Fibroblast of skin of left quadriceps (primary cell): Measurements from ENCODE around the gene LSMEM2.
"Not testable (repeated sequence)": the region's sequence is repeated elsewhere in the genome, so short reads cannot be mapped to it uniquely, and the experiment has no call there.

Source experiments
- DNase-seq, 2 experiments: peaks; one replicate each; pipeline ENCODE4 v3.0.0-alpha.2; 2013; ENCODE audit warnings: low read depth in 2 of 2

LSMEM2 gene

GRCh38 chr3:50278123-50278879 lies 586 bp upstream of the LSMEM2 start:
- DNase-seq, result no peak

DNA sequence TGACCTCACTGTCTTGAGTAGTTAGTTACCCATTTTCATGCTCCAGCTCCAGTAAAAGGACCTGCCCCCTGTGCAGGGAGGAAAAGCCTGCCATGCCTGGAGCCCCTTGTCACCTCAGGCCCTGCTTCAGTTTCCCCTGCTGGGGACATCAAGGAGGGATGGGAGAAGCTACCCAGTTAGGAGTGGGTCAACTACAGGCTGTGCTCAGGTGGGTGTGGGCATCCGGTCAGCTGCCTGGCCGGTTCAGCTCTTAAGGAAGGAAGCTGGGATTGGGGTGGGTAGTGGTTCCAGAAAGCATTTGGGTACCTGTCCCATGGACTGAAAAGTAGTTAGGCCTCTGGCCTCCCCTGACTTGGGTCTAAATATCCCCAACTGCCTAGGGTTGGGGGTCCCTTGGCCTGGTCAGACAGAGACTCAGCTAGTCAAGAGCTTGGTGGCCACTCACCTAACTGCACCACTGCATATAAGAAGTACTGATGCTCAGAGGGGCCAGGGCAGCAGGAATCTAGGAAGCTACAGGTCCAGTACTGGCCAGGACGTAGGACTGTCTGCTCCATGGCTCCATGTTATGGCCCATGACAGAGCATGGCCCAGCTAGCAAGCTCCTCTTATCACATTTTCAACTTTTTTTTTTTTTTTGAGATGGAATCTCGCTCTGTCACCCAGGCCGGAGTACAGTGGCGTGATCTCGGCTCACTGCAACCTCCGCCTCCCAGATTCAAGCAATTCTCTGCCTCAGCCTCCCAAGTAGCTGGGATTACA lies 549 bp downstream of the LSMEM2 start:
- no peak for DNase-seq

GRCh38 chr3:50284121-50284520 lies 5.2 kb downstream of the LSMEM2 start:
- not testable (repeated sequence) for DNase-seq

DNA sequence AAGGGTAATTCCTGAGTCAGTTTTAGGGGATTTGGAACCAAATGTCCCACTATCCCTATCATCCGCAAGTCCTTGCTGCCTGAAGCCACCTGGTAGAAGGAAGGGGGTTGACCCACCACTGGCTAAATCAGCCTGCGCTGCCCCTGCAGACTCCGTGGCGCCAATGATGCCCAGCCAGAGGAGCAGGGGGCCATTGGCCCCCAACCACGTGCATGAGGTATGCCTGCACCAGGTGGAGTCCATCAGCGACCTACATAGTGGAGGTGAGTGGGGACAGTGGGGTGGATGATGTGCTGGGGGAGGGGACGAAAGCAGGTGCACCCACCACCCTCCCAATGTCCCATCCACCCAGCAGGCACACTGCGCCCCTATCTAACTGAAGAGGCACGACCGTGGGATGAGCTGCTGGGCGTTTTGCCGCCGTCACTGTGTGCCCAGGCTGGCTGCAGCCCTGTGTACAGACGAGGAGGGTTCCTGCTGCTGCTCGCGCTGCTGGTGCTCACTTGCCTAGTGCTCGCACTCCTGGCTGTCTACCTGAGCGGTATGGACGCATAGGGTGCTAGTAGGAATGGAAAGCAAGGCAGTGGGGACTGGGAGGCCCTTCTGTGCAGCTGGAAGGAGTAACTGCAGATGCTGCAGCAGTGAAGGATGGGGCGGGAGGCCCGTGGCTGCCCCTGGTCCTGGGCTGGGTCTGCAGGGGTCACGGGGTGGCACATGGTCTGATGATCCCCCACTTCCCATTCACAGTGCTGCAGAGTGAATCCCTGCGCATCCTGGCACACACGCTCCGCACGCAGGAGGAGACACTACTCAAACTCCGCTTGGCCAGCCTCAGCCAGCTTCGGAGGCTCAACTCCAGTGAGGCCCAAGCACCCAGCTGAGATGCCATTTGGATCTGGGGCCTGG lies 7.7 kb downstream of the LSMEM2 start:
- DNase-seq, result no peak

GRCh38 chr3:50287262-50287661 lies 8.4 kb downstream of the LSMEM2 start:
- DNase-seq, result no peak

GRCh38 chr3:50288387-50289007 lies 9.6 kb downstream of the LSMEM2 start:
- DNase-seq, result no peak

- no peak for DNase-seq
These were observed 10.2 kb downstream of the LSMEM2 start for GRCh38 chr3:50289130-50289529.

DNA sequence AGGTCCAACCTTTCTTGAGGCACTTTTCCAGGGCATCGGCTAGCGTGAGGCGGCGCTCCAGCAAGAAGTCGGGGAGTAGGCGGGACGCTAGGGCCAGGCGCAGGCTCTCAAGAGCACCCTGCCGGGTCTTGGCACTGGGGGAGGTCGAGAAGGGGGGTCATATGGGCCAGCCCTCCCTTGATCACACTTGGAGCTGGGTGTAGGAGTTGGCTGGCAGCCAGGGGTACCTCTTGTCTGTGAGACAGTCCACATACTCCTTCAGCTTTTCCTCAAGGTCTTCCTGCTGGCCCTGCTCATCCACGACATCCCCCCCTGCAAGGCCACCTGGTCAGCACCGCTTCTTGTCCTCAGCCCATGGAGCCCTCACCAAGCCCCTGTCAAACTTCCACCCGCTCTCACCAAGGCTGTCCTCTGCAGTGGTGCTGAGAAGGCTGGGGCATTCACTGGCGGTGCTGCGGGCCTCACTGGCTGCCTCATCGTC lies 11.3 kb downstream of the LSMEM2 start:
- no peak for DNase-seq

- peak; percentile 91 to 93 for DNase-seq
These were observed 13.5 kb downstream of the LSMEM2 start, which contains the start of gene IFRD2 for GRCh38 chr3:50292159-50293078. Gene IFRD2, minus strand, starts transcription at chr3:50292429. Its CDS starts 155 bp downstream, at chr3:50292274.

DNA sequence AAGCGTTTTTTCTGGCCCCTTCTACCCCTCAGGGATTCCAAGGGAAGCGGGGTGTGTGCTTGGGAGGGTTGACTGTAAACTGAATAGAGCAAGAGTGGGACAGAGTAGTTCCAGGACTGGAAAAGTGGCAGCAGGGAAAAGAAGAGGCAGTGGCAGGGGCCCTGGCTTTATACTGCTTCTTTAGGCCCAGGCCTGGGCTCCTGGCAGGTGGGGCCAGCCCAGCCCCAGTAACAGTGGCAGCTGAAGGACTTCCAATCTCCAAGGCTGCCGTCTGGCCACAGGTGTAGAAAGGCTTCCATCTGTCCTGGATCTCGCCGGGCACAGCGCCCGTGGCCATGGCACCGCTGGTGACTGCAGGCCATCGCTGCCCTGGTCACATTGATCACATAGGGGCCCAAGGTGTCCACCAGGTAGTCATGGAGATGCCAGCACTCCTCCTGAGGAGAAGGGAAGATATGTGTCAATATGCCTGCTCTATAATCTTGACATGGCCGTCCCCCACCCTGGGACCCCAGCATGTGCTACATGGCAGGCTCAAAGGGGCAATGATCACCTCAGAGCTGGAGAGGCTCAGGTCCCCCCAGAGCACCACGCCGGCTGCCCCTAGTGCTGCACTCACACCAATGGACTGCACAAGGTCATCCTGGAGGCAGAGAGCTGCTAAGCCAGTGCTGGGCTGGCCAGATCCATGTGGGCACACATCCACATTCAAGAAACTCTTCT lies 14.4 kb downstream of the LSMEM2 start:
- DNase-seq, result no peak

DNA sequence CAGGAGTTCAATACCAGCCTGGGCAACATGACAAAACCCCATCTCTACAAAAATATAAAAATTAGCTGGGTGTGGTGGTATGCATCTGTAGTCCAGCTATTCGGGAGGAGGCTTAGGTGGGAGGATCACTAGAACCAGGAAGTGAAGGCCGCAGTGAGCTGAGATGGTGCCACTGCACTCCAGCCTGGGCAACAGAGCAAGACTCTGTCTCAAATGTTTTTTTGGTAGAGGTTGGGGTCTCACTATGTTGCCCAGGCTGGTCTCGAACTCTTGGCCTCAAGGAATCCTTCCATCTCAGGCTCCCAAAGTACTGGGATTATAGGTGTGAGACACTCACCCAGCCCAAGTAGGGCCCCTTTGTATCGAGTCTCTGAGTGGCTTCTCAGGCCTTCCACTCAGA lies 15.2 kb downstream of the LSMEM2 start:
- no peak for DNase-seq

DNA sequence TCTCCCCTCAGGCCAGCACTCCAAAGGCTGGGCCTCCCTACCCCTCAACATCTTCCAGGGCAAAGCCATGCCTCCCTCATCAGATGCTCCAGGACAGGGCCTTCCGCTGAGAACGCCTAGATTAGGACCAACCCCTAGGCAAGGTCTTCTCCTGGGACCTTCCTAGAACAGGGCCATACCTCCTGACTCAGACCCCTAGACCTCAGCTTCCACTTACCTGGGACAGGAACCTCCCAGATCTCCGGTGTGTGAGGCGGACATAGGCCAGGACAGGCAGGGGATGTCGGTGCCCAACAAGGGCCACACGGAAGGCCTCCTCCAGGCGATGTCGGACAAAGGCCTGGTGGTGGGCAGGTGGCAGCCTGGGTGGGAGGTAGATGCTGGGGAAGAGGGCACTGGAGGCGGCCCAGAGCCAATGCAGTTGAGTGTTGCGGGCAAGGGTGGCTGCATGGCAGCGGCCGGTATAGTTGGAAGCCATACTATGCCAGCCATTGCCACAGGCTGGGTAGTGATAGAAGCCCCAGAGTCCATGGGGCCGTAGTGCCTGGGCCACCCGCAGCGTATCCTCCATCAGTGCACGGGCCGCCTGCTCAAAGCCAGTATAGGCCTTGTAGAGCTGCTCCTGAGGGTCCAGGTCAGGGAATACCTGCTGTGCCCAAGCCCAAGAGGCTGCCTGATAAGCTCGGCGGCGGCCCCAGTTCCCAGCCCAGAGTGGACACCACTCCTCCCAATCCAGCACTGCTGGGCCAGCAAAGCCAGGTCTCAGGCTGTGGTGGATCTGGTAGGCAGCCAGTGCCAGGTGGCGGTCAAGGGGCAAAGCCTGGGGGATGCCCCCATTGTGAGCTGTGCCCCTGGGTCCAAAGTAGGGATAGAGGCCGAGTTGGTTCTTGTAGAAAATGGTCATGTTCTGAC lies 15.9 kb downstream of the LSMEM2 start:
- DNase-seq, result no peak

DNA sequence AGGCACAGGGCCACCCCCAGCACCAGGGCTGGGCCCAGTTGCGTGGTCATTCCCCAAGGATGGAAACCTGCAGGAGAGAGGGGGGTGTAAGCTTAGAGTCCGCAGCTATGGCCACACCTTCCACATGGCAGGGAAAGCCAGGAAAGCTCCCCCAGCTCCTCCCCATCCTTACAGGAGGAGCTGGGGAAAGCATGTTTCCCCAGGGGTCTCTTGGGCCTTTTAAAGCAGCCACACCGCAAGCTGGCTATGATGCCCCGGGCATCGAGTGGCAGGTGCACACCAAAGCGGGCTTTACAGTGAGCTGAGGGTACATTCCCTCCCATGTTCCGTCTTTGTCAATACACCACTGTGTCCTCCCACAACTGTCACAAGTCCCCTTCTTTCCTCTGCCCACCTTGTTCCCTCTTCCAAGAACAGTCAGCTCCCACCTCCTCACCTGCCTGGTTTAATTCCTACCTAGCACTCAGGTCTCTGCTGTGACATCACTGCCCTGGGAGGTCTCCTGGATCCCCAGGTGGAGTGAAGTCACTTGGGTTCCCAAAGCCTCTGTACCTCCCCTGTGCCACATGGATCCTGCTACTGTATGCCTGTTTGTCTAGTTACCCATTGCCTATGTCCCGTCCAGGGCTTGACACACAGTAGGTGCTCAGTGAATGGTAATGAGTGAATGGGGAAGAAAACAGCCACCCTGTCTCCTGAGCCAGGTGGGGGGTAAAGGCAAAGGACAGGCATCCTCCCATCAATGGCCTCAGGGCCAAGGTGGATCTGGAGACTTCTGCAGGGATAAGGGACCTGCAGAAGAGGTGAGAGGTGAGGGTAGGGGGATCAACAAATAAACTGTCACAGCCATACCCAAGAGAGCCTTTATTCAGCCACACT lies 16.9 kb downstream of the LSMEM2 start:
- no peak for DNase-seq

GRCh38 chr3:50296721-50297383 lies 18.0 kb downstream of the LSMEM2 start:
- no peak for DNase-seq

- no peak for DNase-seq
These were observed 18.5 kb downstream of the LSMEM2 start for GRCh38 chr3:50297384-50297775.

DNA sequence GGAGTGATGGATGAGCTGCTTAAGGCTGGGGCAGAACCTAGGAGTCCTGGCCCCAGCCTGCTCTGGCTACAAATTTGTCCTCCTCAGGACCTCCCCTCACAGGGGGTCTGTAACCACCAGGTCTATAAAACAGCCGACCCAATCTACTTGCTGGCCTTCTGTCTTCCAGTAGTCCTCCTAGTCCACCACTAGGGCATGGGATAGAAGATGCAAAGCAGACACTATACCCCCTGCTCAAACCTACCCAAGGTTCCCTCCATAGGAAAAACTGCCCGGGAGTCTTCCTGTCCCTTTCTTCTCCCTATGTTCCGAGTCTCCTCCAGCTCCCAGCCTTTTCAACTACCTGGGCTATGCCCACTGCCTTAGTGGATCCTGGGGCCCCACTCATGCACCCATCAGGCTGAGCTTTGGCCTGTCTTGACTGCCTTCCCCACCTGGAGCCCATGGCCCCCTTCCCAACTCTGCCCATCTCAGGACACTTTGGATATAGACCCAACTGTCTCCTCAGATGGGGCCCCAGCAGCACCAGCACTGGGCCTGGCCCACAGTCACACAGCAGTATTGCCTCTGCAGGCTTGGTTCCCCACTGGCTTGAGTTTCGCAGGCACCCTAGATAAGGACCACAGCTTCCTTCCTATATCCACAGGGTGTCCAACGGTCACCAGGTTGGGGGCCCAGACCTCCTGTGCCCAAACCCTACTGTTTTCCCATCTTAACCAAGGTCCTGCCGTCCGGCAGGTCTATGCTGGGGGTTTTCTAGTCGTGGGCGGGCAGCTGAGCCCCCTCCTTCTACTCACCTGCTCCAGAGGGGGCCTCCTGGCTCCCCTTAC lies 19.2 kb downstream of the LSMEM2 start:
- DNase-seq, result no peak
